Measurements from ENCODE around the gene GTF2A1.
A peak's percentile ranks its signal among the peaks of the same experiment; 100 is the strongest.

GTF2A1 gene

GRCh38 chr14:81129242-81129641 lies 91.5 kb downstream of the GTF2A1 start:
- no peak for DNase-seq

- peak; percentile 87 for DNase-seq
Measured at GRCh38 chr14:81127785-81128184, 93.0 kb downstream of the GTF2A1 start.

- DNase-seq: no peak
Measured at GRCh38 chr14:81125536-81125935, 95.2 kb downstream of the GTF2A1 start.

Measured in inflammatory macrophage treated with lipopolysaccharide for 4 hours (primary cell).